ENCODE data around the gene GALC.
"Not testable (repeated sequence)": the region's sequence is repeated elsewhere in the genome, so short reads cannot be mapped to it uniquely, and the experiment has no call there.

The GALC gene
- total RNA-seq = 16.8 to 23.7 reads per million in 2 donors

DNA sequence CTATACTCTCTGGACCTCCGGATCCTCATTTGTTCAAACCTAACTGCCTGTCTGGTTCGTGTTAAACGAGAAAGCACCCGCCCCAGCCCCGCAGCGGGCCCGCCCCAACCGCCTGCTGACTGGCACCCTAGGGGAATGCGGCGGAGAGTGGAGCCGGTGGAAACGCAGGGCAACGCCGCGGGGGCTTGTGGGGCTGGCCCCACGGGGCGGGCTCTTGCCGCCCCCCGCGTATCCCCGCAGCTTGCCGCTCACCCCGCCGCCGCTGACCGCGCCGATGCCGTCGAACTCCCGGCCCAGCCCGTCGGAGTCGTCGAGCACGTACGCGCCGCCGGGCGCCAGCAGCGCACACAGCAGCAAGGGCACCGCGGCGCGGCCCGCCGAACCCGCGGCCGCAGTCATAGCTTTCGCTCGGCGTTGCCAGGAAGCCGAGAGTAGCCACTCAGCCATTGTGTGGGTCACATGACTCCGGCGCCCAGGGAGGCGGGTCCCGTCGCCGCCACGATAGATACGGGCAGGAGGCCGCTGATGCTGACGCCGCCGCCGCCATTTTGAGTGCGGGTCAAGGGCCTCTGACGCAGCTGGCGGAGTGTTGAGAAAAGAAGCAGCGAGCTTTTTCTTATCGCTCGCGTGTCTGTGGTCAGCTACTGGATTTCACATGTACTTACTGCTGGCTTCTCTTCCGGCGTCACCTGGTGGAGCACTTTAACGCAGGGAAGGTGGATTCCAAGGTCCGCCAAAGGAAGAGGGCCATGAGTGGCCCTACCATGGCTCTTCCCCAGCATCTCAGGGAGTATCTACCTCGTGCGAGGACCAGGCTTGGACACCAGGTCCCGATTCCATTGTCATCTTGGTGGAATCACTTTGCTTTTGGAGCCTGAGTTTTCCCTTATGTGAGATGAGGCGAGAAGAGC lies at the start of gene GALC:
Gene GALC, minus strand, starts transcription at position 465 of the 911 bp plus-strand sequence. Its CDS starts 18 bp downstream, at position 447.
- peak; percentile 85 to 99 (median 95) for DNase-seq

- DNase-seq = no peak
Observed at GRCh38 chr14:88040146-88040545, 47.2 kb upstream of the GALC start.

GRCh38 chr14:88039197-88039596 lies 46.2 kb upstream of the GALC start:
- DNase-seq = peak in 1 of 5 experiments; percentile 48

GRCh38 chr14:88037325-88037724 lies 44.3 kb upstream of the GALC start:
- DNase-seq = no peak

- DNase-seq = no peak
Observed at GRCh38 chr14:88036422-88036821, 43.4 kb upstream of the GALC start.

DNA sequence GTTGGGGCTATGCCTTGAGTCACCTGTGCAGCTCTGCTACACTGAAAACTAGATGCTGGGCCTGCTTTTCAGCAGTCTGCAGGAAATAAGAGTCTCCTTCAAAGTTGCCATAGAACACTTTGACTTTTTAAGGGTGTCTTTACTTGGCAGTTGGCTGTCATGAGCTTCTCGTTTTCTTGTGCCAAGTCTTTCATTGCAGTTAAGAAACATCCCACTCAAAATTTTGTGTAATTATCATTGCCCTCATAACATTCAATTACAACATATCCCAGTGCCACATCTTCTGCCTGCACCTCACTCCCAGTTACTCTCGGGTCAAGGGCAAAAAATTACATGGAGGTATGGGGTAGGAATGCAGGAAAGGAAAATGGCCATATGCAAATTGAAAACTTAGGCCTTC lies 41.1 kb upstream of the GALC start:
- DNase-seq = no peak

DNA sequence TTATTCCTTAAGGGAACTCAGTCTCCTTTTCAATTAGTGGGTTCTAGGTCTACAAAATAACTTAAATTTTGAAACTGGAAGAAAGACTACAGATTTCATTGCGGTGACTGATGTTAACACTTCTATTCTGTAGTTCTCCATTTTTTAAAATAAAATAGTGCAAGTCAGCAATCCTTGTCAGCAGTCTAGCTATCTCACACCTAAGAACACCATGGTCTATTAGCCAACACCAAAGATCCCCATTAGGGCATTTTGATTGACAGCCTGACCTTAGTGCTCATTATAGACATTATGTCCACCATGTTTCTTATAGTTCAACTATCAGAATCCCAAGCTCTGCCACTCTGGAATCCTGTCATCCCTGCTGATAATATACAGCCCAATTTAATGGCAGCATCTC lies 39.4 kb upstream of the GALC start:
- no peak for DNase-seq

DNA sequence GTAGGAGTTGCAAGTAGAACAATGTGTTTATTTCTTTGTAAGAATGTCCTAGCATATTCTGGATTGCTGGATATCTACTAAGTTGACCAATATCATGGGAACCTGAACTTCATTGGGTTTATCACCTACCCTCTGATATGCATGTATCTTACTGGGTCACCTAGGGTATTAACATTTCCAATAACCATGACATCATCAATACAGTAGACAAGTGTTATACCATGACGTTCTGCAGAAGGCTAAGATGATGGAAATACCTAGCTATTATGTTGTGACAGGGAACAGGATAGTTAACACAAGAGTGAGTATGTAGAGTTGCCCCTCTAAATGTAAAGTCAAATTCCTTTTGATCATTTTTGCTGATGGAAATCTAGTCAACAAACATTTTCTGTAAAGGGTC lies 37.9 kb upstream of the GALC start:
- DNase-seq = no peak

DNA sequence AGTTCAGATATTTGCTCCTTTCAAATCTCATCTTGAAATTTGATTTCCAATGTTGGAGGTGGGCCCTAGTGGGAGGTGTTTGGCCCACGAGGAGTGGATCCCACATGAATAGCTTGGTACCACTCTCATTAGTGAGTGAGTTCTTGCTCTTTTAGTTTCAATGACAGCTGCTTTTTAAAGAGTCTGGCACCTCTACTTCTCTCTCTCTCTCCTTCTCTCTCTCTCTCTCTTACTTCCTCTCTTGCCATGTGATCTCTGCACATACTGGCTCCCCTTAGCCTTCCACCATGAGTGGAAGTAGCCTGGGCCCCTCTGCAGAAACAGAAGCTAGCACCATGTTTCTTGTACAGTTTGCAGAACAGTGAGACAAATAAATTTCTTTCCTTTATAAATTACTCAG lies 37.1 kb upstream of the GALC start:
- peak in 2 of 5 experiments; percentile 52 to 61 for DNase-seq

GRCh38 chr14:88029500-88029899 lies 36.5 kb upstream of the GALC start:
- peak in 2 of 5 experiments; percentile 26 to 77 for DNase-seq

GRCh38 chr14:88026890-88027289 lies 33.9 kb upstream of the GALC start:
- peak in 1 of 5 experiments; percentile 71 for DNase-seq

GRCh38 chr14:88025313-88025712 lies 32.3 kb upstream of the GALC start:
- no peak for DNase-seq

DNA sequence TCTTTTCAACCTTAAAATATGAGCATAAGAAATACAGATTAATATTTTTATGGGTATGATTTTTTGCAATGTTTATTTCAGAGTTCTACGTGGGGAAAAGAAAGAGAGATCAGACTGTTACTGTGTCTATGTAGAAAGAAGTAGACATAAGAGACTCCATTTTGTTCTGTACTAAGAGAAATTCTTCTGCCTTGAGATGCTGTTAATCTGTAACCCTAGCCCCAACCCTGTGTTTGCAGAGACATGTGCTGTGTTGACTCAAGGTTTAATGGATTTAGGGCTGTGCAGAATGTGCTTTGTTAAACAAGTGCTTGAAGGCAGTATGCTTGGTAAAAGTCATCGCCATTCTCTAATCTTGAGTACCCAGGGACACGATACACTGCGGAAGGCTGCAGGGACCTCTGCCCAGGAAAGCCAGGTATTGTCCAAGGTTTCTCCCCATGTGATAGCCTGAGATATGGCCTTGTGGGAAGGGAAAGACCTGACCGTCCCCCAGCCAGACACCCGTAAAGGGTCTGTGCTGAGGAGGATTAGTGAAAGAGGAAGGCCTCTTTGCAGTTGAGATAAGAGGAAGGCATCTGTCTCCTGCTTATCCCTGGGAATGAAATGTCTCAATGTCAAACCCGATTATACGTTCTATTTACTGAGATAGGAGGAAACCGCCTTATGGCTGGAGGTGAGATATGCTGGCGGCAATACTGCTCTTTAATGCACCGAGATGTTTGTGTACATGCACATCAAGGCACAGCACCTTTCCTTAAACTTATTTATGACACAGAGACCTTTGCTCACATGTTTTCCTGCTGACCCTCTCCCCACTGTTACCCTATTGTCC lies 31.5 kb upstream of the GALC start:
- not testable (repeated sequence) for DNase-seq

- DNase-seq = peak in 1 of 5 experiments; percentile 59
Observed at GRCh38 chr14:88023658-88024187, 30.7 kb upstream of the GALC start.

DNA sequence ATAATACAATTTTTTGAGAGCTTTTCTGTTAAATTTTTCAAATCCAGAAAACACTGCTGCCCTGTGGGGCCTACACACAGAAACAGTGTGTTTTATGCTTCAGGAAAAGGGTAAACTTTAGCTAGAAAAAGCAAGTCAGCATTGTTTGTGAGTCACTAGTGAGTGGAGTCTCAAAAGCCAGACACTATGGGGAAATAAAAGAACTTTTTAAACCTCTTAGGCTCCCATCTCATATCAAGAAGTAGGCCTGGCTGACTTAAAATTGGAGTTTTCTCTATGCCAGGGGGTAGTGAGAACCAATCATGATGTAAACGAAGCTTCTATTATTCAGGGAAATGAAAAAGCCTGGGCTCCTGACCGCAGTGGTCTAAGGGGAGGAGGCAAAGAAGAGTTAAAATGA lies 24.6 kb upstream of the GALC start:
- no peak for DNase-seq

DNA sequence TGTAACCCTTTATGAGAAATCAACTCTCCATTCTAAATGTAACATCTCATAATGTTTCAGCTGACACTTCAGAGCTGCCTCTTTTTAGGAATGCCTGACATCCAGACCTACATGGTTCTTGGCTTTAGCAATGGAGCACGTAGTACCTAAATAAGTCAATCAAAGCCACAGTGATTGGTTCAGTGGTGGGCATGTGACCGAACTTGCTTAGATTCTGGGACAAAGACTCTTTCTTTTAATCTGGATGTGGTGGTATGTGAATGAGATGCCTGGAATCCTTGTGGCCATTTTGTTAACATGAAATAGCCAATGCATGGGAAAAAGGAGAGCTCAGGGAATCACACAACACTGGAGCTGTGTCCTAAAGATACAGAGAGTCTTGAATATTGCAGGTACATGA lies 23.8 kb upstream of the GALC start:
- DNase-seq = no peak

GRCh38 chr14:88013750-88014349 lies 20.9 kb upstream of the GALC start:
- peak in 4 of 5 experiments; percentile 1 to 47 (median 27) for DNase-seq

DNA sequence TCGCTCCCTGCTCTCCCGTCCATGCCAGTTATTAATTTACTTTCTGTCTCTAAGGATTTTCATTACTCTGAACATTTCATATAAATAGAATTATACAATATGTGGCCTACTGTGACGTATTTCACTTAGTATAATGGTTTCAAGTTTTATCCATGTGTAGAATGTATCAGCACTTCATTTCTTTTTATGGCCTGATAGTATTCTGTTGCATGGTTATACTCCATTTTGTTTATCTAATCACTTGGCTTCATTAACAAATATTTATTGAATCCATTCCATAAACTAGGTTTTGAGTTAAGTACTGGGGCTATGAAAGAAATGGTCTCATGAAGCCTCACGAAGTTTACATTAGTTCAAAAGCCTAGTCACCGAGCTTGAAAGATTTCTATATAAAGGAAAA lies 19.5 kb upstream of the GALC start:
- no peak for DNase-seq

GRCh38 chr14:88010331-88010730 lies 17.3 kb upstream of the GALC start:
- no peak for DNase-seq

- no peak for DNase-seq
Observed at GRCh38 chr14:88009486-88009885, 16.5 kb upstream of the GALC start.

DNA sequence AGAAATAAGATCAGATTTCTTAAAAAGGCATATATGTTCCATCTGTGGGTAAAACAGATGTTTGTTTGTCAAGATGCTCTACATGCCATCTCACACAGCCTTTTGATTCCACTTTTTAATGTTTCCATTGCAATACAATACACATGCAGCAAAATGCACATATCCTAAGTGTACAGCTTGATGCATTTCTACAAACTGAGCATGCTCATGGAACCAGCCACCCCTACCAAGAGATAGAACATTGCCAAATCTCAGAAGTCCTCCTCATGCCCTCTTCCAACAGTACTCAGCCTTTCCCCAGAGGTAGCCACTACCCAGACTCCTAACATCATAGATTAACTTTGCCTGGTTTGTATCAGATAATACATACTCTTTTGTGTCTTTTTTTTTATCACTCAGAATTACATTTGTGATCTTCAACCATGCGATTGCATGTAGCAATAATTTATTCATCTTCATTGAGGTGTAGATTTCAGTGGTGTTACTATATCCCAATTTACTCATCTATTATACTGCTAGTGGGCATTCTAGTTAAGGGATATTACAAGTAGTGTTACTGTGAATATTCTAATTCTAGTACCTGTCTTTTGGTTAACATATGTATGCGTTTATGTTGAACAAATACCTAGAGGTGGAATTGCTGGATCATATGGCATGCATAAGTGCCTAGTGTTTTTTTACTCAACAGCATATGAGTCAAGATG lies 15.2 kb upstream of the GALC start:
- no peak for DNase-seq

DNA sequence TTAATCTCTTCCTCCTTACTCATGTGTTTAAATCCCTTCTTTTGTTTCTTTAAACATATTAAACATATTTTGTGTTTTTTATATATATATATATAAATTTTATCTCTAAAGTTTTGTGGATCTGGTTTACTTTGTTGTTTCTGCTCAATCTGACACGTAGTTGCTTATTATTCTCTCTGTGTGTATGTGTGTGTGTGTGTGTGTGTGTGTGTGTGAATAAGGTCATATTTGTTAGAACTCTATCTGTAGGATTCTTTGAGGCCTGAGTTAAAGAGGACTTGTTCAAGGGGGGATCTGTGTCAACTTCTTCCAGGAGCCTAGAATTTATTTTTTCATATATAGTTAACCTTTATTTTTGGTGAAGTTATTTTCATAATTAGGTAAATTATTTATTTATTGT lies 14.6 kb upstream of the GALC start:
- DNase-seq = peak in 1 of 5 experiments; percentile 76
